ENCODE results near the gene NTRK1. TPM values are rescaled to one million over a fixed set of nuclear protein-coding genes. Genes with fewer than 3 reads are reported as not detected.
A peak's percentile ranks its signal among the peaks of the same experiment; 100 is the strongest.

Gene NTRK1
- total RNA-seq, 1 donor from 2014 or later = 1.0 TPM

DNA sequence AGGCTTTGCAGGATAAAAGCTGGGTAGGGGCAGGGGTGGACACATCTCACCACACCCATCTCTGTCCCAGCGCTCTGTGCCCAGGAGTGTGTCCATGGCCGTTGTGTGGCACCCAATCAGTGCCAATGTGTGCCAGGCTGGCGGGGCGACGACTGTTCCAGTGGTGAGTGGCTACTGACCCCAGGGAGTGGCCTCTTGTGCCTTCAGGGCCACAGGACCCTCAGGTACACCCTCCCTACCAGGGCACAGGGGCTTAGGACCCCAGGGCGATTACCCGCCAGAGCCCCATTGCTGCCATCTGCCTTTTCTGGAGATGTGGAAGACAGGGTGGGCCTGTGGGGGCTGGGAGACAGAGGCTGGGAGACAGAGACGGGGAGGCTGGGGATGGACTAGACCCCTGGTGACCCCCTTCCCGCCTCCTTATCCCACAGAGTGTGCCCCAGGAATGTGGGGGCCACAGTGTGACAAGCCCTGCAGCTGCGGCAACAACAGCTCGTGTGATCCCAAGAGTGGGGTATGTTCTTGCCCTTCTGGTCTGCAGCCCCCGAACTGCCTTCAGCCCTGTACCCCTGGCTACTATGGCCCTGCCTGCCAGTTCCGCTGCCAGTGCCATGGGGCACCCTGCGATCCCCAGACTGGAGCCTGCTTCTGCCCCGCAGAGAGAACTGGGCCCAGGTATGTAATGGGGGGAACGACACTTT is 45.7 kb downstream of the NTRK1 start:
- Histone ChIP-seq H3K4me1 (peaks cover 73% of the 10 kb centered on the region), H3K9me3 (replicated peaks) (no peaks in the 10 kb centered on the region), H3K27ac (replicated peaks) (no peak overlapping the region), H3K4me3 (no peak overlapping the region), H3K36me3 (peaks cover 47% of the 10 kb centered on the region), H3K27me3 (ENCODE audit: low read depth) (peaks cover 40% of the 10 kb centered on the region)
- TF ChIP-seq, protein P1, sequence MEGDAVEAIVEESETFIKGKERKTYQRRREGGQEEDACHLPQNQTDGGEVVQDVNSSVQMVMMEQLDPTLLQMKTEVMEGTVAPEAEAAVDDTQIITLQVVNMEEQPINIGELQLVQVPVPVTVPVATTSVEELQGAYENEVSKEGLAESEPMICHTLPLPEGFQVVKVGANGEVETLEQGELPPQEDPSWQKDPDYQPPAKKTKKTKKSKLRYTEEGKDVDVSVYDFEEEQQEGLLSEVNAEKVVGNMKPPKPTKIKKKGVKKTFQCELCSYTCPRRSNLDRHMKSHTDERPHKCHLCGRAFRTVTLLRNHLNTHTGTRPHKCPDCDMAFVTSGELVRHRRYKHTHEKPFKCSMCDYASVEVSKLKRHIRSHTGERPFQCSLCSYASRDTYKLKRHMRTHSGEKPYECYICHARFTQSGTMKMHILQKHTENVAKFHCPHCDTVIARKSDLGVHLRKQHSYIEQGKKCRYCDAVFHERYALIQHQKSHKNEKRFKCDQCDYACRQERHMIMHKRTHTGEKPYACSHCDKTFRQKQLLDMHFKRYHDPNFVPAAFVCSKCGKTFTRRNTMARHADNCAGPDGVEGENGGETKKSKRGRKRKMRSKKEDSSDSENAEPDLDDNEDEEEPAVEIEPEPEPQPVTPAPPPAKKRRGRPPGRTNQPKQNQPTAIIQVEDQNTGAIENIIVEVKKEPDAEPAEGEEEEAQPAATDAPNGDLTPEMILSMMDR (IDR thresholded peaks at IDR 0.05; ENCODE audit: borderline replicate concordance) = no peak
- no peak for DNase-seq
- intact Hi-C loops (cut with micrococcal nuclease) = no loop called here

DNA sequence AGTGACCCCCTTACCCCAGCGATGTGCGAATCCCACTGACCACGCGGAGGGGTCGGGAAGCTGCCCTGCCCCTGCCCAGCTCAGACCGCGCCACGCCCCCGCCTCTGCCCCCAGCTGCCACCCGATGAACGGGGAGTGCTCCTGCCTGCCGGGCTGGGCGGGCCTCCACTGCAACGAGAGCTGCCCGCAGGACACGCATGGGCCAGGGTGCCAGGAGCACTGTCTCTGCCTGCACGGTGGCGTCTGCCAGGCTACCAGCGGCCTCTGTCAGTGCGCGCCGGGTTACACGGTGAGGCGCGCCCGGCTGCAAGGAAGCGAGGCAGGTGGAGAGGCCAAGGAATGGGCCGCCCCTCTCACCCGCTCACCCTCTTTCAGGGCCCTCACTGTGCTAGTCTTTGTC is 47.9 kb downstream of the NTRK1 start:
- H3K4me1 ChIP-seq = peaks cover 65% of the 10 kb centered on the region
- peaks cover 66% of the 10 kb centered on the region for H3K36me3 ChIP-seq
- DNase-seq = no peak
- peak overlapping the region; percentile 34 for H3K4me3 ChIP-seq
- intact Hi-C loops (cut with micrococcal nuclease) = no loop called here
- H3K27me3 ChIP-seq (ENCODE audit: low read depth) = peaks cover 40% of the 10 kb centered on the region
- TF ChIP-seq, protein P1 (IDR thresholded peaks at IDR 0.05; ENCODE audit: borderline replicate concordance) = no peak
- no peaks in the 10 kb centered on the region for H3K9me3 ChIP-seq (replicated peaks)
- no peak overlapping the region for H3K27ac ChIP-seq (replicated peaks)

DNA sequence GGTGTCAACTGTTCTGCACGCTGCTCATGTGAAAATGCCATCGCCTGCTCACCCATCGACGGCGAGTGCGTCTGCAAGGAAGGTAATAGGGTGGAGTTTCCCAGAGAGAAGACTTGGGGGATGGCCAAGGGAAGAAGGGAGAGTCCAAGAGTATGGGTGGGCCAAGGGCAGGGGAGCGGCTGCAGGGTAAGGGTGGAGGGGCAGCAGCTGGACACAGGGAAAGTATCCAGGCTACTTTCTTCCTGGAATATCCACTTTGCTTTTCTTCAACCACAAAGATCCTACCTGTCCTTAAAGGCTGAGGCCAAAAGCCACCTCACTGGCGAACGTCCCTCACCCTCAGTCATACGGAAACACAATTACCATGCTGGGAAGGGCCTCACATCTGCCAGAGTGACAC is 48.3 kb downstream of the NTRK1 start:
- H3K27ac ChIP-seq (replicated peaks) = no peak overlapping the region
- H3K9me3 ChIP-seq (replicated peaks) = no peaks in the 10 kb centered on the region
- intact Hi-C loops (cut with micrococcal nuclease) = no loop called here
- H3K27me3 ChIP-seq (ENCODE audit: low read depth) = peaks cover 40% of the 10 kb centered on the region
- TF ChIP-seq, protein P1 (IDR thresholded peaks at IDR 0.05; ENCODE audit: borderline replicate concordance) = no peak
- H3K36me3 ChIP-seq = peaks cover 70% of the 10 kb centered on the region
- no peak for DNase-seq
- H3K4me3 ChIP-seq = no peak overlapping the region
- H3K4me1 ChIP-seq = peaks cover 61% of the 10 kb centered on the region

DNA sequence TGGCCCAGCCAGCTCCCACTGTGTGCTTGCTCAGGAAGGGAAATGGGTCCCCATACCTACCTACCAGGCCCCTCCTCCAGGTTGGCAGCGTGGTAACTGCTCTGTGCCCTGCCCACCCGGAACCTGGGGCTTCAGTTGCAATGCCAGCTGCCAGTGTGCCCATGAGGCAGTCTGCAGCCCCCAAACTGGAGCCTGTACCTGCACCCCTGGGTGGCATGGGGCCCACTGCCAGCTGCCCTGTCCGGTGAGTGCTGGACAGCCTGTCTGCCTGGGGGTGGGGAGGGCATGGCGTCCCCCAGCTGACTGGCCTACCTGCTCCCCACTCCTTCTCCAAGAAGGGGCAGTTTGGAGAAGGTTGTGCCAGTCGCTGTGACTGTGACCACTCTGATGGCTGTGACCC is 49.0 kb downstream of the NTRK1 start:
- Histone ChIP-seq H3K9me3 (replicated peaks) (no peaks in the 10 kb centered on the region), H3K27me3 (ENCODE audit: low read depth) (peaks cover 40% of the 10 kb centered on the region), H3K4me1 (peaks cover 54% of the 10 kb centered on the region), H3K4me3 (no peak overlapping the region), H3K36me3 (peaks cover 77% of the 10 kb centered on the region), H3K27ac (replicated peaks) (no peak overlapping the region)
- TF ChIP-seq, protein P1 (IDR thresholded peaks at IDR 0.05; ENCODE audit: borderline replicate concordance) = no peak
- no peak for DNase-seq
- intact Hi-C loops (cut with micrococcal nuclease) = no loop called here

DNA sequence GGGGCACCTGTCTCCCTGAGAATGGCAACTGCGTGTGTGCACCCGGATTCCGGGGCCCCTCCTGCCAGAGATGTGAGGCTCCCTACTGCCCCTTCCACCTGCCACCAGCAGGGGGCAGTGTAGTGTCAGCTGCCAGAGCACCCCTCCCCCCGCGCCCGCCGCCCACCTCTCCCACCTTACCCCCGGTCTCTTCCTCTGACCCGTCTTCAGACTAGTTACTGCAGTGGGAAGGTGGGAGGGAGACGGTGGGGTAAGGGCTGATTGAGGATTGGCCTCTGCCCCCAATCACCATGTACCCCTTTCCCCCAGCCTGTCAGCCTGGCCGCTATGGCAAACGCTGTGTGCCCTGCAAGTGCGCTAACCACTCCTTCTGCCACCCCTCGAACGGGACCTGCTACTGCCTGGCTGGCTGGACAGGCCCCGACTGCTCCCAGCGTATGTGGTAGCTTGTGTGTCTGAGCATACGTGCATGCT is 49.7 kb downstream of the NTRK1 start:
- Histone ChIP-seq H3K27me3 (ENCODE audit: low read depth) (peaks cover 40% of the 10 kb centered on the region), H3K9me3 (replicated peaks) (no peaks in the 10 kb centered on the region), H3K4me1 (peaks cover 49% of the 10 kb centered on the region), H3K4me3 (no peak overlapping the region), H3K36me3 (peaks cover 84% of the 10 kb centered on the region), H3K27ac (replicated peaks) (no peak overlapping the region)
- intact Hi-C loops (cut with micrococcal nuclease) = no loop called here
- DNase-seq = no peak
- TF ChIP-seq, protein P1 (IDR thresholded peaks at IDR 0.05; ENCODE audit: borderline replicate concordance) = peak; percentile 86

Measured in left ventricle myocardium inferior (tissue), 1 donor.